GM12891 (cell line): ENCODE results near the gene LUC7L3.

Source experiments
- PAX5 ChIP-seq: IDR thresholded peaks from 2 replicates; pipeline ENCODE4 v1.6.1; 2011; ENCODE audit warnings: low read length, moderate library complexity, mild to moderate bottlenecking; ENCODE audit not compliant: insufficient read depth, severe bottlenecking
- POLR2A ChIP-seq: IDR thresholded peaks from 2 replicates; pipeline ENCODE4 v1.6.1; 2011; ENCODE audit warnings: low read depth, low read length, control low read depth
- POLR2AphosphoS5 ChIP-seq: IDR thresholded peaks from 2 replicates; pipeline ENCODE4 v1.6.1; 2011; ENCODE audit warnings: low read depth, low read length, control low read depth
- SPI1 ChIP-seq: IDR thresholded peaks from 2 replicates; pipeline ENCODE4 v1.6.1; 2011; ENCODE audit warnings: low read depth, low read length, control low read depth
- TAF1 ChIP-seq: IDR thresholded peaks from 2 replicates; pipeline ENCODE4 v1.6.1; 2011; ENCODE audit warnings: low read depth, low read length, control low read depth

DNA sequence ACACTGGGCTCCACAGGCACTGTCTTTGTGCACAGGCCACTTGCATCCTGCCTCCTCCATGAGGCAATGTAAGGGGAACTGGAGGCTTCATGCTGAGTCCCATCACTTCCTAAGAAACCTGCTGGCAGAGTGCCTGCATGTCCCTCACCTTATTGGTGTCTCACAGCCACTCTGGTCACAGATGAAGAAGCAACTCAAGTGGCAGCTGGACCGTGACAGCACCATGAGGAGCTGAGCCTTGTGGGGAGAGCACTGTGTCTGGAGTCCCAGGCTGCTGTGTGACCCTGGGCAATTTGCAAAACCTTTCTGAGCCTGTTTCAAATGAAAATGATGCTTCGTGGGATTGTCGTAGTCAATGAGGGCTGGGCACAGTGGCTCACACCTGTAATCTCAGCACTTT lies 31.2 kb upstream of the LUC7L3 start:
- no peak for TF ChIP-seq POLR2AphosphoS5
- TF ChIP-seq POLR2A: no peak
- TF ChIP-seq SPI1: no peak
- TF ChIP-seq TAF1: no peak
- TF ChIP-seq PAX5: no peak
